PC-3 (cell line): ENCODE measurements around the gene AKT1. TPM values are rescaled to one million over a fixed set of nuclear protein-coding genes. Genes with fewer than 3 reads are reported as not detected.

Experiments
- ATAC-seq: fragments of 200-7000 bp; cut with Tn5 transposase; 2 replicates; pipeline ENCODE4 v1.9.1; 2020; ENCODE audit warnings: mild to moderate bottlenecking, moderate library complexity
- BruUV-seq: library from RNA; stranded (reverse); fragments of 400-500 nt; replicated peaks from 2 replicates; lab custom pipeline; 2021; lab: Mats Ljungman, UMichigan
- CTCF ChIA-PET: fragments of 300-600 bp; sonication (Branson Sonifier 250); formaldehyde crosslinking; loops from one replicate; lab custom pipeline; 2022; ENCODE audit warnings: antibody characterized with exemption; lab: Charles Lee
- POLR2A ChIA-PET: fragments of 300-600 bp; sonication (Branson Sonifier 250); formaldehyde crosslinking; loops from one replicate; lab custom pipeline; 2022; ENCODE audit warnings: antibody characterized with exemption; ENCODE audit not compliant: unreplicated experiment; lab: Charles Lee
- DNase-seq: peaks from one replicate; pipeline ENCODE4 v3.0.0-alpha.2; 2015
- H2AFZ ChIP-seq: fragments of 300-600 bp; sonication (generic); 2 replicates; pipeline ENCODE4 v1.6.0; 2016; ENCODE audit warnings: antibody characterized with exemption, low read length
- H3F3A ChIP-seq: fragments of 300-600 bp; sonication (generic); one replicate; pipeline ENCODE4 v1.6.0; 2017; ENCODE audit warnings: antibody characterized with exemption, low read length, control low read depth, mild to moderate bottlenecking; ENCODE audit not compliant: unreplicated experiment
- H3K27ac ChIP-seq: fragments of 300-600 bp; sonication (generic); 2 replicates; pipeline ENCODE4 v1.5.1; 2016; ENCODE audit warnings: mild to moderate bottlenecking, low read length
- H3K27me3 ChIP-seq: fragments of 300-600 bp; sonication (generic); 2 replicates; pipeline ENCODE4 v1.6.1; 2016; ENCODE audit warnings: low read length, mixed read lengths
- H3K36me3 ChIP-seq: fragments of 300-600 bp; sonication (generic); 2 replicates; pipeline ENCODE4 v1.6.1; 2016; ENCODE audit warnings: low read depth, mixed run types, low read length, mixed read lengths
- H3K4me1 ChIP-seq: fragments of 300-600 bp; sonication (generic); 2 replicates; pipeline ENCODE4 v1.5.1; 2016; ENCODE audit warnings: low read length; ENCODE audit not compliant: insufficient read depth
- H3K4me2 ChIP-seq: fragments of 300-600 bp; sonication (generic); 2 replicates; pipeline ENCODE4 v1.6.0; 2016; ENCODE audit warnings: low read length
- H3K4me3 ChIP-seq: fragments of 300-600 bp; sonication (generic); 2 replicates; pipeline ENCODE4 v1.5.1; 2016; ENCODE audit warnings: mild to moderate bottlenecking, low read length, mixed read lengths
- H3K79me2 ChIP-seq: fragments of 300-600 bp; sonication (generic); 2 replicates; pipeline ENCODE4 v1.6.1; 2017; ENCODE audit warnings: low read length, mixed read lengths
- H3K9ac ChIP-seq: fragments of 300-600 bp; sonication (generic); 2 replicates; pipeline ENCODE4 v1.6.0; 2016; ENCODE audit warnings: mild to moderate bottlenecking, low read length
- H3K9me2 ChIP-seq: fragments of 300-600 bp; sonication (generic); replicated peaks from 2 replicates; pipeline ENCODE4 v1.6.1; 2016; ENCODE audit warnings: mixed run types, low read length, mixed read lengths
- H3K9me3 ChIP-seq: fragments of 300-600 bp; sonication (generic); 2 replicates; pipeline ENCODE4 v1.6.1; 2016; ENCODE audit warnings: low read length, mixed read lengths
- H4K20me1 ChIP-seq: fragments of 300-600 bp; sonication (generic); 2 replicates; pipeline ENCODE4 v1.6.1; 2016; ENCODE audit warnings: low read length, mixed read lengths
- CTCF ChIP-seq: fragments of 300-600 bp; sonication (generic); conservative IDR thresholded peaks from 2 replicates; pipeline ENCODE4 v1.5.1; 2017; ENCODE audit warnings: antibody characterized with exemption, low read depth, mild to moderate bottlenecking, low read length
- EZH2 ChIP-seq: fragments of 300-600 bp; sonication (generic); IDR thresholded peaks from one replicate; pipeline ENCODE4 v1.6.1; 2017; ENCODE audit warnings: antibody characterized with exemption, mild to moderate bottlenecking, low read length; ENCODE audit not compliant: unreplicated experiment
- EZH2phosphoT487 ChIP-seq: fragments of 300-600 bp; sonication (generic); IDR thresholded peaks from 2 replicates; pipeline ENCODE4 v1.6.1; 2018; ENCODE audit warnings: mild to moderate bottlenecking, antibody characterized with exemption, low read length, borderline replicate concordance
- intact Hi-C: fragments of 100-400 bp; cut with micrococcal nuclease; formaldehyde crosslinking; loops from 2 replicates; pipeline ENCODE4 v1.9.0; 2023
- total RNA-seq: library from RNA; depleted of rRNA; stranded (reverse); fragments of >200 nt; gene quantifications from 2 replicates; pipeline ENCODE4 v1.2.3, GENCODE V29; 2014

The AKT1 gene
- total RNA-seq, 1 experiment from 2014 or later = 196 TPM

DNA sequence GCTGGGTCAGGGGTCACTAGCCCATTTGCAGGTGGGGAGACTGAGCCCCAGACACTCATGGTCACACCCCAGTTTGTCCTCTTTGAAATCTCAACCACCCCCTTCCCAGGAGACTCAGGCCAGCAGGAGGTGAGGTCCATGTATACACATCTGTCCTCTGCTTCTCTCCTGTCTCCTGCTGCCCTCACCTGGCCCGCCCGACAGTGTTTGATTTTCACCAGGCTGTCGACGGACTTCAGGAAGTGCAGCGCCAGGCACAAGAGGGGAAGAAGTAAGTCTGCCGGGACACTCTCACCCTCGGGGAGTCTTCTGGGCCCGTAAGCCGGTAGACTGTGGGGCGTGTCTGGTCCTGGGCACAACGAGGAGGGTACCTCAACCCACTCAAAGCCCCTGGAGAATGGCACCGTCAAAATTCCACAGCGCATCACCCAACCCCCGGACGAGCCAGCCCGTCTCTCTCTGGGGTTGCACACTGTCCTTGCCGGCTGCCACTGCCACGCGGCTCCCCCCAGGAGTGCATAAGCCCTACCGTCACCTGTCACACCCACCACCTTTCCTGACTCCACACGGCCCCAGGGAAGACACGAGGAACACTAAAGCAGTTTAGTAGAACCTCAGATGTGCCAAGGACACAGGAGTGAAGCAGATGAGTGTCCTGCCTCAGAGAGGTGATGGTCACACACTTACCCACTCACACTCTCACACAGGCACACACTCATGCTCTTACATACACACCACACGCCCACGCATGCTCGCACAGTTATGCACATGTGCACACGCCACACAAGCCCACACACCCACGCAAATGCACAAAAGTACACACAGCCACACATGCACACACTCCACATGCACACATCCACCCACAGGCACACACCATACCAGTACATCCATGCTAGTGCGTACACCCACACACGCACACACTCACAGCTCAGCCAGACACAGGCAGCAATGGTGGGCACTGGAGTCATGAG lies 55.7 kb downstream of the AKT1 start:
- H3F3A ChIP-seq = no peaks in the 10 kb centered on the region
- H3K36me3 ChIP-seq = no peaks in the 10 kb centered on the region
- ChIA-PET CTCF (no interaction called here), POLR2A (no interaction called here)
- intact Hi-C loops = no loop called here
- H3K9me2 ChIP-seq = no peaks in the 10 kb centered on the region
- TF ChIP-seq CTCF (no peak), EZH2phosphoT487 (no peak), EZH2 (no peak)
- H3K9ac ChIP-seq = no peak overlapping the region
- no peaks in the 10 kb centered on the region for H3K79me2 ChIP-seq
- DNase-seq (no peak), ATAC-seq (no peak)
- no TSS peak for BruUV-seq
- H3K4me3 ChIP-seq = no peak overlapping the region
- no peaks in the 10 kb centered on the region for H3K9me3 ChIP-seq
- no peaks in the 10 kb centered on the region for H4K20me1 ChIP-seq
- H3K27ac ChIP-seq = no peak overlapping the region
- no peaks in the 10 kb centered on the region for H3K27me3 ChIP-seq
- H2AFZ ChIP-seq = no peak overlapping the region
- no peak overlapping the region for H3K4me2 ChIP-seq
- peaks cover 6% of the 10 kb centered on the region; the same call in 1 of the 2 replicates for H3K4me1 ChIP-seq

GRCh38 chr14:104739026-104739425 lies 56.5 kb downstream of the AKT1 start:
- POLR2A ChIA-PET = no interaction called here
- no peak for TF ChIP-seq CTCF
- no peak for TF ChIP-seq EZH2
- TF ChIP-seq EZH2phosphoT487 = no peak
- no peak overlapping the region for H3K9ac ChIP-seq

GRCh38 chr14:104738375-104739019 lies 57.1 kb downstream of the AKT1 start:
- Histone ChIP-seq H3K9ac (no peak overlapping the region), H3K9me2 (no peaks in the 10 kb centered on the region), H3K36me3 (no peaks in the 10 kb centered on the region), H2AFZ (no peak overlapping the region), H3K27me3 (no peaks in the 10 kb centered on the region), H3K4me3 (no peak overlapping the region), H3K27ac (no peak overlapping the region), H3K79me2 (no peaks in the 10 kb centered on the region), H3K4me2 (no peak overlapping the region), H4K20me1 (no peaks in the 10 kb centered on the region), H3K4me1 (0 out of 2 replicates have a peak, but pooled peaks cover 3% of the 10 kb centered on the region), H3K9me3 (no peaks in the 10 kb centered on the region), H3F3A (no peaks in the 10 kb centered on the region)
- DNase-seq = no peak
- intact Hi-C loops = no loop called here
- no peak for TF ChIP-seq CTCF
- no peak for TF ChIP-seq EZH2phosphoT487
- TF ChIP-seq EZH2 = no peak
- ChIA-PET POLR2A (no interaction called here), CTCF (no interaction called here)
- no peak for ATAC-seq
- no TSS peak for BruUV-seq

More at GRCh38 chr14:104739026-104739425, 56.5 kb downstream of the AKT1 start:
- no peak overlapping the region for H2AFZ ChIP-seq
- H3K36me3 ChIP-seq = no peaks in the 10 kb centered on the region
- CTCF ChIA-PET = no interaction called here
- intact Hi-C loops = no loop called here
- no peaks in the 10 kb centered on the region for H3K79me2 ChIP-seq
- H3K4me2 ChIP-seq = no peak overlapping the region
- H3F3A ChIP-seq = no peaks in the 10 kb centered on the region
- peaks cover 6% of the 10 kb centered on the region; the same call in 1 of the 2 replicates for H3K4me1 ChIP-seq
- no peak for ATAC-seq
- H3K9me3 ChIP-seq = no peaks in the 10 kb centered on the region
- no peak overlapping the region for H3K27ac ChIP-seq
- no peaks in the 10 kb centered on the region for H3K27me3 ChIP-seq
- no TSS peak for BruUV-seq
- H3K9me2 ChIP-seq = no peaks in the 10 kb centered on the region
- H4K20me1 ChIP-seq = no peaks in the 10 kb centered on the region
- H3K4me3 ChIP-seq = no peak overlapping the region
- DNase-seq = no peak
